Spleen (tissue), 11 donors: ENCODE measurements around the gene HOXC10. TPM values are rescaled to one million over a fixed set of nuclear protein-coding genes. Genes with fewer than 3 reads are reported as not detected.

ENCODE experiments used
- DNase-seq: peaks from one replicate; pipeline ENCODE4 v3.0.0-alpha.2; 2020
- H3K27ac ChIP-seq, 8 donors: fragments of 200-600 bp; sonication (generic) in 7 of 8; 1 replicate in 4 of 8; 2 replicates in 4 of 8; pipeline versions ENCODE4 v1.5.0 to v1.8.0; 2016 to 2021; ENCODE audit warnings: inconsistent platforms in 4 of 8, mild to moderate bottlenecking in 4 of 8, moderate library complexity in 1 of 8
- H3K27me3 ChIP-seq, 7 donors: fragments of 200-600 bp; sonication (generic) in 6 of 7; replicated peaks in 1 of 7; 1 replicate in 4 of 7; 2 replicates in 3 of 7; pipeline versions ENCODE4 v1.5.0 to v1.8.0; 2016 to 2021; ENCODE audit warnings: inconsistent platforms in 3 of 7, mild to moderate bottlenecking in 1 of 7
- H3K36me3 ChIP-seq, 6 donors: fragments of 200-600 bp; sonication (generic) in 5 of 6; 1 replicate in 4 of 6; 2 replicates in 2 of 6; pipeline versions ENCODE4 v1.5.0 to v1.8.0; 2016 to 2021; ENCODE audit warnings: inconsistent platforms in 2 of 6
- H3K4me1 ChIP-seq, 6 donors: fragments of 200-600 bp; sonication (generic) in 5 of 6; 1 replicate in 3 of 6; 2 replicates in 3 of 6; pipeline versions ENCODE4 v1.5.0 to v1.8.0; 2016 to 2021; ENCODE audit warnings: inconsistent platforms in 3 of 6
- H3K4me3 ChIP-seq, 8 donors: fragments of 200-600 bp; sonication (generic) in 7 of 8; 1 replicate in 4 of 8; 2 replicates in 4 of 8; pipeline versions ENCODE4 v1.5.0 to v1.8.0; 2016 to 2021; ENCODE audit warnings: inconsistent platforms in 4 of 8, mild to moderate bottlenecking in 4 of 8, moderate library complexity in 2 of 8
- H3K9me3 ChIP-seq, 8 donors: fragments of 200-600 bp; sonication (generic) in 7 of 8; 1 replicate in 4 of 8; 2 replicates in 4 of 8; pipeline versions ENCODE4 v1.5.0 to v1.8.0; 2016 to 2021; ENCODE audit warnings: inconsistent platforms in 4 of 8
- POLR2A ChIP-seq, 3 donors: fragments of 450-650 bp; IDR thresholded peaks; one replicate each; pipeline ENCODE4 v1.5.1; 2017; ENCODE audit warnings: antibody characterized with exemption in 3 of 3, mild to moderate bottlenecking in 1 of 3
- POLR2AphosphoS5 ChIP-seq, 3 donors: sonication (generic); formaldehyde crosslinking; IDR thresholded peaks; one replicate each; pipeline ENCODE4 v1.5.1; 2017; ENCODE audit warnings: antibody characterized with exemption in 3 of 3
- WGBS, 5 donors: extraction: QIAGEN DNeasy Blood & Tissue Kit in 3 of 5; methylation state at CpG; one replicate each; pipeline versions ENCODE4 v1.1.5 to v1.1.7; 2013 to 2018; 5-methylcytosine and 5-hydroxymethylcytosine counted together
- intact Hi-C: fragments of 100-400 bp; cut with DNase I; formaldehyde crosslinking; loops from one replicate; pipeline ENCODE4 v1.15.0; 2023; ENCODE audit warnings: low total_unique reads
- polyA plus RNA-seq, 3 donors: library from polyadenylated mRNA; stranded (reverse); fragments of 200-250 nt; gene quantifications; one replicate each; pipeline ENCODE4 v1.2.1, GENCODE V29; 2013
- total RNA-seq, 7 donors: library from RNA; depleted of rRNA in 3 of 7; stranded (reverse); fragments of >200 nt in 3 of 7; fragmentation: NEBNext Ultra II Directional in 4 of 7; extraction: Animal tissue kit (Norgen Biotek cat#: 25700) in 4 of 7; gene quantifications; one replicate each; pipeline versions ENCODE4 v1.1.0 to v1.2.1, GENCODE V29; 2016 to 2021
- TF ChIP-seq, protein P1 (sequence below), 11 experiments: fragments of 200-600 bp in 7 of 11; fragments of 450-650 bp in 4 of 11; sonication (generic) in 4 of 11; IDR thresholded peaks in 8 of 11; conservative IDR thresholded peaks in 3 of 11; 1 replicate in 7 of 11; 2 replicates in 4 of 11; pipeline versions ENCODE4 v1.4.0 to v1.8.0; 2016 to 2021; ENCODE audit warnings: antibody characterized with exemption in 11 of 11, inconsistent platforms in 4 of 11, mild to moderate bottlenecking in 1 of 11
- donor health status: healthy with polysubstance abuse.
- donor health status: DM: no; HTN: no; CAD: no; lungs with moderate emphysema.
- donor health status: DM: no; HTN: no; CAD: no.
- donor health status: Bipolar disorder and iron deficiency.
- donor health status: healthy.
- donor health status: DM: no; HTN: no; CAD: no.
- donor health status: DM: yes; HTN: yes; CAD: no.

The HOXC10 gene
- total and polyA plus RNA-seq, 10 donors: not detected

DNA sequence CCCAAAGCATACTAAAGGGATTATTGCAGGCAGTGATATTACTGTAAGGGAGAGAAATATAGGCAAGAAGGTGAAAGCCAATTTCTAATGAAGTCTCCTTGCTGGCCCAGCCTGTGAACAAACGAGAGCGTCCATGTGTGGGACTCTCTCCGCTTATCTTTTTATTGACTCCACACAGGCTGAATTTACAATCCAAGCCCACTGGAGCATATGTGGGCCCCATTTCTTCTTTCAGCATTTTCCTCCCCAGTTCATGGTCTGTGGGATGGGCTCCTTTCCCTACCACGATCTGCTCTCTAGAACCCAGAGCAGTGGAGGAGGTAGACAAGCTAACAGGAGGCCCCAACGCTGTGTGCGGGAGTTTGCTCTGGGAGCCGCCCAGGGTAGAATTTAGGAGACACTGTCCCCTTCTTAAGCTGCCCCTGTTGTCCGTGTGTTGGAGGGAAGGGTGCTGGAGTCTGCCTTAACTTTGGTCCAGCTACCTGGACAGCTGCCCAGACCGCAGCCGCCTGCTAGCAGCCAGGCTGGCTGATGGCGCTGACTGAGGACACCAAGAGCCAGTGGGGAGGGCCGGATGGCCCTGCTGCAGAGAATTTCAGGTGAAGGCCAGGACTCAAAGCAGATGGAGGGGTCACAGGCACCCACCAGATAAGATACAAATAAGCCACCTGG is 15.2 kb upstream of the HOXC10 start:
- TF ChIP-seq, protein P1, sequence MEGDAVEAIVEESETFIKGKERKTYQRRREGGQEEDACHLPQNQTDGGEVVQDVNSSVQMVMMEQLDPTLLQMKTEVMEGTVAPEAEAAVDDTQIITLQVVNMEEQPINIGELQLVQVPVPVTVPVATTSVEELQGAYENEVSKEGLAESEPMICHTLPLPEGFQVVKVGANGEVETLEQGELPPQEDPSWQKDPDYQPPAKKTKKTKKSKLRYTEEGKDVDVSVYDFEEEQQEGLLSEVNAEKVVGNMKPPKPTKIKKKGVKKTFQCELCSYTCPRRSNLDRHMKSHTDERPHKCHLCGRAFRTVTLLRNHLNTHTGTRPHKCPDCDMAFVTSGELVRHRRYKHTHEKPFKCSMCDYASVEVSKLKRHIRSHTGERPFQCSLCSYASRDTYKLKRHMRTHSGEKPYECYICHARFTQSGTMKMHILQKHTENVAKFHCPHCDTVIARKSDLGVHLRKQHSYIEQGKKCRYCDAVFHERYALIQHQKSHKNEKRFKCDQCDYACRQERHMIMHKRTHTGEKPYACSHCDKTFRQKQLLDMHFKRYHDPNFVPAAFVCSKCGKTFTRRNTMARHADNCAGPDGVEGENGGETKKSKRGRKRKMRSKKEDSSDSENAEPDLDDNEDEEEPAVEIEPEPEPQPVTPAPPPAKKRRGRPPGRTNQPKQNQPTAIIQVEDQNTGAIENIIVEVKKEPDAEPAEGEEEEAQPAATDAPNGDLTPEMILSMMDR (IDR thresholded peaks at IDR 0.05 in 8 of 11, conservative IDR thresholded peaks at IDR 0.05 in 3 of 11): no peak
- TF ChIP-seq POLR2A (IDR thresholded peaks at IDR 0.05): no peak
- TF ChIP-seq POLR2AphosphoS5 (IDR thresholded peaks at IDR 0.05): no peak
- H3K4me3 ChIP-seq: no peak overlapping the region
- H3K27me3 ChIP-seq: peaks cover 21 to 100% (median 99%) of the 10 kb centered on the region in 7 donors
- H3K9me3 ChIP-seq: peaks cover 0 to 11% (median 0%) of the 10 kb centered on the region in 8 donors
- H3K27ac ChIP-seq: no peak overlapping the region
- H3K36me3 ChIP-seq: no peaks in the 10 kb centered on the region
- DNase-seq: peak; percentile 48
- 15 to 21% (median 18%) methylated on average over 11 to 12 of the region's 12 CpGs for WGBS, 5 donors
- intact Hi-C loops: no loop called here
- peaks cover 4 to 40% (median 30%) of the 10 kb centered on the region in 6 donors for H3K4me1 ChIP-seq

- DNase-seq: peak; percentile 16
- Histone ChIP-seq H3K27ac (no peak overlapping the region), H3K4me1 (peaks cover 11 to 41% (median 37%) of the 10 kb centered on the region in 6 donors), H3K9me3 (peaks cover 0 to 11% (median 0%) of the 10 kb centered on the region in 8 donors), H3K27me3 (peaks cover 23 to 100% (median 99%) of the 10 kb centered on the region in 7 donors), H3K4me3 (no peak overlapping the region), H3K36me3 (no peaks in the 10 kb centered on the region)
- no peak for TF ChIP-seq POLR2A (IDR thresholded peaks at IDR 0.05)
- TF ChIP-seq, protein P1 (IDR thresholded peaks at IDR 0.05 in 8 of 11, conservative IDR thresholded peaks at IDR 0.05 in 3 of 11): no peak
- 9 to 20% (median 16%) methylated on average over 4 of the region's 4 CpGs for WGBS, 5 donors
- intact Hi-C loops: no loop called here
These were observed 14.5 kb upstream of the HOXC10 start for GRCh38 chr12:53970451-53970850.

GRCh38 chr12:53971129-53971528 is 13.8 kb upstream of the HOXC10 start:
- DNase-seq: no peak
- Histone ChIP-seq H3K27ac (no peak overlapping the region), H3K27me3 (peaks cover 24 to 100% (median 100%) of the 10 kb centered on the region in 7 donors), H3K4me1 (peaks cover 12 to 39% (median 33%) of the 10 kb centered on the region in 6 donors), H3K4me3 (no peak overlapping the region), H3K36me3 (no peaks in the 10 kb centered on the region), H3K9me3 (peaks cover 0 to 11% (median 0%) of the 10 kb centered on the region in 8 donors)
- 58 to 71% (median 61%) methylated on average over 3 of the region's 3 CpGs for WGBS, 5 donors
- no peak for TF ChIP-seq POLR2AphosphoS5 (IDR thresholded peaks at IDR 0.05)
- TF ChIP-seq POLR2A (IDR thresholded peaks at IDR 0.05): no peak
- TF ChIP-seq, protein P1 (IDR thresholded peaks at IDR 0.05 in 8 of 11, conservative IDR thresholded peaks at IDR 0.05 in 3 of 11): no peak
- intact Hi-C loops: no loop called here

- Histone ChIP-seq H3K9me3 (peaks cover 0 to 11% (median 0%) of the 10 kb centered on the region in 8 donors), H3K36me3 (no peaks in the 10 kb centered on the region), H3K4me3 (no peak overlapping the region), H3K4me1 (peaks cover 12 to 34% (median 28%) of the 10 kb centered on the region in 6 donors), H3K27me3 (peaks cover 24 to 100% (median 100%) of the 10 kb centered on the region in 7 donors), H3K27ac (no peak overlapping the region)
- DNase-seq: peak; percentile 31
- intact Hi-C loops: no loop called here
- TF ChIP-seq POLR2A (IDR thresholded peaks at IDR 0.05) (no peak), POLR2AphosphoS5 (IDR thresholded peaks at IDR 0.05) (no peak)
- TF ChIP-seq, protein P1 (IDR thresholded peaks at IDR 0.05 in 8 of 11, conservative IDR thresholded peaks at IDR 0.05 in 3 of 11): no peak
- WGBS, 5 donors: 39 to 53% (median 42%) methylated on average over 2 of the region's 2 CpGs
These were observed 13.3 kb upstream of the HOXC10 start for GRCh38 chr12:53971686-53972085.
